Measurements from ENCODE around the gene IGSF11. TPM values are rescaled to one million over a fixed set of nuclear protein-coding genes. Genes with fewer than 3 reads are reported as not detected.

The IGSF11 gene
- total RNA-seq, 1 donor from 2014 or later: not detected

DNA sequence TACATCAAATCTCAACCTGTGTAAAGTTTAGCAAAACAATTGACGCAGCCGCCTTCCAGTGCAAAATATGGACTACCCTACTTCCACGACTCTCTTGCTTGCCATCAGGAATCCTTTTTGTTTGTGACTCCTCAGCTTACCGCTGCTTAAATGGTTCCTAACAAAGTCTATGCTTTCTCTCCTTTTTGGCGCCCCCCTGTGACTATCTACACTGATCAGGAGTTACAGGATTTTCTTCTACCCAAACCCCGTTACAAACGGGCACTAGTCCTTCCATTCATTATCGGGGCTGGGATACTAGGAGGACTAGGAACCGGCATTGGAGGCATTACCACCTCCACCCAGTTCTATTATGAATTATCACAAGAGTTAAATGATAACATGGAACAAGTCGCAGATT, 184.0 kb downstream of the IGSF11 start:
- no peak for DNase-seq (ENCODE audit: low read depth)
- TF ChIP-seq, protein P1, sequence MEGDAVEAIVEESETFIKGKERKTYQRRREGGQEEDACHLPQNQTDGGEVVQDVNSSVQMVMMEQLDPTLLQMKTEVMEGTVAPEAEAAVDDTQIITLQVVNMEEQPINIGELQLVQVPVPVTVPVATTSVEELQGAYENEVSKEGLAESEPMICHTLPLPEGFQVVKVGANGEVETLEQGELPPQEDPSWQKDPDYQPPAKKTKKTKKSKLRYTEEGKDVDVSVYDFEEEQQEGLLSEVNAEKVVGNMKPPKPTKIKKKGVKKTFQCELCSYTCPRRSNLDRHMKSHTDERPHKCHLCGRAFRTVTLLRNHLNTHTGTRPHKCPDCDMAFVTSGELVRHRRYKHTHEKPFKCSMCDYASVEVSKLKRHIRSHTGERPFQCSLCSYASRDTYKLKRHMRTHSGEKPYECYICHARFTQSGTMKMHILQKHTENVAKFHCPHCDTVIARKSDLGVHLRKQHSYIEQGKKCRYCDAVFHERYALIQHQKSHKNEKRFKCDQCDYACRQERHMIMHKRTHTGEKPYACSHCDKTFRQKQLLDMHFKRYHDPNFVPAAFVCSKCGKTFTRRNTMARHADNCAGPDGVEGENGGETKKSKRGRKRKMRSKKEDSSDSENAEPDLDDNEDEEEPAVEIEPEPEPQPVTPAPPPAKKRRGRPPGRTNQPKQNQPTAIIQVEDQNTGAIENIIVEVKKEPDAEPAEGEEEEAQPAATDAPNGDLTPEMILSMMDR (conservative IDR thresholded peaks at IDR 0.05; ENCODE audit: low read depth, low read length): no peak
- no peak overlapping the region for H3K4me3 ChIP-seq (ENCODE audit: low read depth, low read length)

Other genes with a start within 250 kb of the IGSF11 start
- gene TEX55, start 111.3 kb upstream of the IGSF11 start, total RNA-seq: 0.06 TPM in 1 of 2 replicates, not detected in the other
- 23.9 and 56.4 TPM in 2 replicates for gene UPK1B, start 138.8 kb upstream of the IGSF11 start, total RNA-seq
- gene B4GALT4, start 206.0 kb upstream of the IGSF11 start, total RNA-seq: 17.9 and 21.9 TPM in 2 replicates